ENCODE data around the gene TFIP11. TPM values are rescaled to one million over a fixed set of nuclear protein-coding genes. Genes with fewer than 3 reads are reported as not detected.

Gene TFIP11
- 10.5 TPM for polyA plus RNA-seq (2013, experiment 1 of 2)
- 10.7 TPM for polyA plus RNA-seq (2013, experiment 2 of 2)

GRCh38 chr22:26512149-26512793, at the start of gene TFIP11:
TFIP11 (minus strand) TSS chr22:26512473; CDS start chr22:26510272, 2,201 bp downstream.
- no peaks in the 10 kb centered on the region for H3K79me1 ChIP-seq (ENCODE audit: low read depth, low read length)

GRCh38 chr22:26561756-26562417, 49.6 kb upstream of the TFIP11 start:
- no peak overlapping the region for H3K27ac ChIP-seq (replicated peaks; ENCODE audit: low read length)
- no peak overlapping the region for H3K14ac ChIP-seq (ENCODE audit: low read length)
- H2BK12ac ChIP-seq (ENCODE audit: low read length), result no peak overlapping the region
- no peaks in the 10 kb centered on the region for H3K9me3 ChIP-seq (replicated peaks in 1 of 2; ENCODE audit: control insufficient read depth in 2 of 2, insufficient read depth in 1 of 2, low read depth in 1 of 2, low read length in 2 of 2)
- H2BK120ac ChIP-seq (ENCODE audit: low read depth, low read length), result no peak overlapping the region
- peaks cover 8 to 16% of the 10 kb centered on the region in 2 donors for H3K4me1 ChIP-seq (ENCODE audit: control insufficient read depth in 2 of 2, insufficient read depth in 1 of 2, low read depth in 1 of 2, low read length in 2 of 2)
- no peak overlapping the region for H3K9ac ChIP-seq (ENCODE audit: low read depth, low read length, poor library complexity)
- no peak overlapping the region for H4K91ac ChIP-seq (ENCODE audit: low read depth, low read length, poor library complexity)
- no peak overlapping the region for H3K18ac ChIP-seq (ENCODE audit: low read length)
- H3K4me3 ChIP-seq (ENCODE audit: low read length in 2 of 2), result no peak overlapping the region
- no peak overlapping the region for H2BK15ac ChIP-seq (ENCODE audit: low read length)
- peaks cover 2% of the 10 kb centered on the region for H3K79me1 ChIP-seq (ENCODE audit: low read depth, low read length)
- H3K36me3 ChIP-seq (replicated peaks in 1 of 2; ENCODE audit: control insufficient read depth in 2 of 2, insufficient read depth in 2 of 2, low read length in 2 of 2), result peaks cover 0 to 32% of the 10 kb centered on the region in 2 donors
- no peak overlapping the region for H4K8ac ChIP-seq (ENCODE audit: low read depth, low read length)
- no peak overlapping the region for H2AK5ac ChIP-seq (ENCODE audit: low read depth, low read length)
- H3K4me2 ChIP-seq (ENCODE audit: insufficient read depth, low read length, poor library complexity, severe bottlenecking), result no peak overlapping the region
- no peak overlapping the region for H2AFZ ChIP-seq (ENCODE audit: low read length)
- H3K23ac ChIP-seq (ENCODE audit: low read depth, low read length, poor library complexity), result no peak overlapping the region
- no CpG with 5 or more reads among the region's 9 CpGs for WGBS, 2 donors (ENCODE audit: extremely low coverage in 2 of 2, insufficient read length in 2 of 2, insufficient replicate concordance in 1 of 2)
- no peak for DNase-seq (ENCODE audit: low spot score)
- no peak overlapping the region for H3K4ac ChIP-seq (ENCODE audit: low read length)
- H3K27me3 ChIP-seq (ENCODE audit: control insufficient read depth in 3 of 3, insufficient read depth in 3 of 3, low read depth in 1 of 3, low read length in 3 of 3), result no peaks in the 10 kb centered on the region
- H2BK5ac ChIP-seq (ENCODE audit: low read length), result no peak overlapping the region

More at GRCh38 chr22:26512149-26512793, at the start of gene TFIP11:
- Histone ChIP-seq H3K18ac (ENCODE audit: low read length) (peak within 1 kb of the TSS; percentile 54), H2AK5ac (ENCODE audit: low read depth, low read length) (no peak within 1 kb of the TSS), H3K14ac (ENCODE audit: low read length) (no peak within 1 kb of the TSS), H4K91ac (ENCODE audit: low read depth, low read length, poor library complexity) (no peak within 1 kb of the TSS), H3K27ac (replicated peaks; ENCODE audit: low read length) (peak within 1 kb of the TSS; percentile 13), H2BK15ac (ENCODE audit: low read length) (no peak within 1 kb of the TSS), H2AFZ (ENCODE audit: low read length) (peak within 1 kb of the TSS; percentile 91), H2BK5ac (ENCODE audit: low read length) (no peak within 1 kb of the TSS), H3K23ac (ENCODE audit: low read depth, low read length, poor library complexity) (peak within 1 kb of the TSS; percentile 67), H3K4me3 (ENCODE audit: low read length in 2 of 2) (peak within 1 kb of the TSS; percentile 95 to 98), H3K9ac (ENCODE audit: low read depth, low read length, poor library complexity) (peak within 1 kb of the TSS; percentile 93), H3K9me3 (replicated peaks in 1 of 2; ENCODE audit: control insufficient read depth in 2 of 2, insufficient read depth in 1 of 2, low read depth in 1 of 2, low read length in 2 of 2) (no peaks in the 10 kb centered on the region), H3K4ac (ENCODE audit: low read length) (no peak within 1 kb of the TSS), H2BK120ac (ENCODE audit: low read depth, low read length) (no peak within 1 kb of the TSS), H3K27me3 (ENCODE audit: control insufficient read depth in 3 of 3, insufficient read depth in 3 of 3, low read depth in 1 of 3, low read length in 3 of 3) (no peaks in the 10 kb centered on the region), H2BK12ac (ENCODE audit: low read length) (no peak within 1 kb of the TSS), H3K4me2 (ENCODE audit: insufficient read depth, low read length, poor library complexity, severe bottlenecking) (peak within 1 kb of the TSS; percentile 90), H4K8ac (ENCODE audit: low read depth, low read length) (no peak within 1 kb of the TSS), H3K36me3 (replicated peaks in 1 of 2; ENCODE audit: control insufficient read depth in 2 of 2, insufficient read depth in 2 of 2, low read length in 2 of 2) (peaks cover 12 to 34% of the 10 kb centered on the region in 2 donors), H3K4me1 (ENCODE audit: control insufficient read depth in 2 of 2, insufficient read depth in 1 of 2, low read depth in 1 of 2, low read length in 2 of 2) (peaks cover 4 to 7% of the 10 kb centered on the region in 2 donors)
- DNase-seq (ENCODE audit: low spot score), result peak; percentile 89
- WGBS, 2 donors (ENCODE audit: extremely low coverage in 2 of 2, insufficient read length in 2 of 2, insufficient replicate concordance in 1 of 2), result no CpG with 5 or more reads among the region's 40 CpGs

- H3K4me3 ChIP-seq (ENCODE audit: low read length in 2 of 2), result no peak overlapping the region
- no peak overlapping the region for H3K9ac ChIP-seq (ENCODE audit: low read depth, low read length, poor library complexity)
- H3K27me3 ChIP-seq (ENCODE audit: control insufficient read depth in 3 of 3, insufficient read depth in 3 of 3, low read depth in 1 of 3, low read length in 3 of 3), result no peaks in the 10 kb centered on the region
- no peak overlapping the region for H4K91ac ChIP-seq (ENCODE audit: low read depth, low read length, poor library complexity)
- H2BK120ac ChIP-seq (ENCODE audit: low read depth, low read length), result no peak overlapping the region
- H2BK5ac ChIP-seq (ENCODE audit: low read length), result no peak overlapping the region
- no peak overlapping the region for H2AK5ac ChIP-seq (ENCODE audit: low read depth, low read length)
- no peak overlapping the region for H3K27ac ChIP-seq (replicated peaks; ENCODE audit: low read length)
- no peak overlapping the region for H2BK12ac ChIP-seq (ENCODE audit: low read length)
- H2BK15ac ChIP-seq (ENCODE audit: low read length), result no peak overlapping the region
- H2AFZ ChIP-seq (ENCODE audit: low read length), result no peak overlapping the region
- no peak for DNase-seq (ENCODE audit: low spot score)
- H3K18ac ChIP-seq (ENCODE audit: low read length), result no peak overlapping the region
- no peak overlapping the region for H3K14ac ChIP-seq (ENCODE audit: low read length)
- peaks cover 0 to 33% of the 10 kb centered on the region in 2 donors for H3K36me3 ChIP-seq (replicated peaks in 1 of 2; ENCODE audit: control insufficient read depth in 2 of 2, insufficient read depth in 2 of 2, low read length in 2 of 2)
- no peak overlapping the region for H3K4me2 ChIP-seq (ENCODE audit: insufficient read depth, low read length, poor library complexity, severe bottlenecking)
- peaks cover 5 to 19% of the 10 kb centered on the region in 2 donors for H3K4me1 ChIP-seq (ENCODE audit: control insufficient read depth in 2 of 2, insufficient read depth in 1 of 2, low read depth in 1 of 2, low read length in 2 of 2)
- H3K9me3 ChIP-seq (replicated peaks in 1 of 2; ENCODE audit: control insufficient read depth in 2 of 2, insufficient read depth in 1 of 2, low read depth in 1 of 2, low read length in 2 of 2), result no peaks in the 10 kb centered on the region
- H3K23ac ChIP-seq (ENCODE audit: low read depth, low read length, poor library complexity), result no peak overlapping the region
- no CpG with 5 or more reads among the region's 13 CpGs for WGBS, 2 donors (ENCODE audit: extremely low coverage in 2 of 2, insufficient read length in 2 of 2, insufficient replicate concordance in 1 of 2)
- H4K8ac ChIP-seq (ENCODE audit: low read depth, low read length), result no peak overlapping the region
- H3K4ac ChIP-seq (ENCODE audit: low read length), result no peak overlapping the region
- H3K79me1 ChIP-seq (ENCODE audit: low read depth, low read length), result peaks cover 3% of the 10 kb centered on the region
Observed at GRCh38 chr22:26559961-26560575, 47.8 kb upstream of the TFIP11 start.

Data from neuronal stem cell (in vitro differentiated cells).